ENCODE results near the gene LIME1.

The LIME1 gene

DNA sequence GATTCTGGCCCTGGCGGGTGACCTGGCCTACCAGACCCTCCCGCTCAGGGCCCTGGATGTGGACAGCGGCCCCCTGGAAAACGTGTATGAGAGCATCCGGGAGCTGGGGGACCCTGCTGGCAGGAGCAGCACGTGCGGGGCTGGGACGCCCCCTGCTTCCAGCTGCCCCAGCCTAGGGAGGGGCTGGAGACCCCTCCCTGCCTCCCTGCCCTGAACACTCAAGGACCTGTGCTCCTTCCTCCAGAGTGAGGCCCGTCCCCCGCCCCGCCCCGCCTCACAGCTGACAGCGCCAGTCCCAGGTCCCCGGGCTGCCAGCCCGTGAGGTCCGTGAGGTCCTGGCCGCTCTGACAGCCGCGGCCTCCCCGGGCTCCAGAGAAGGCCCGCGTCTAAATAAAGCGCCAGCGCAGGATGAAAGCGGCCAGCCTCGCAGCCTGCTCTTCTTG, 2.2 kb downstream of the LIME1 start:
- Histone ChIP-seq H3K36me3 (ENCODE audit: insufficient read depth, low read length) (peaks cover 38% of the 10 kb centered on the region), H3K4me3 (ENCODE audit: low read length) (no peak overlapping the region), H3K27me3 (ENCODE audit: control insufficient read depth, insufficient read depth, low read length) (no peaks in the 10 kb centered on the region), H3K4me1 (ENCODE audit: control insufficient read depth, insufficient read depth, low read length) (peaks cover 17% of the 10 kb centered on the region), H3K4me2 (ENCODE audit: low read length) (peak overlapping the region; percentile 87), H3K9ac (ENCODE audit: low read depth, low read length) (no peak overlapping the region), H3K9me3 (replicated peaks; ENCODE audit: low read length) (no peaks in the 10 kb centered on the region)

DNA sequence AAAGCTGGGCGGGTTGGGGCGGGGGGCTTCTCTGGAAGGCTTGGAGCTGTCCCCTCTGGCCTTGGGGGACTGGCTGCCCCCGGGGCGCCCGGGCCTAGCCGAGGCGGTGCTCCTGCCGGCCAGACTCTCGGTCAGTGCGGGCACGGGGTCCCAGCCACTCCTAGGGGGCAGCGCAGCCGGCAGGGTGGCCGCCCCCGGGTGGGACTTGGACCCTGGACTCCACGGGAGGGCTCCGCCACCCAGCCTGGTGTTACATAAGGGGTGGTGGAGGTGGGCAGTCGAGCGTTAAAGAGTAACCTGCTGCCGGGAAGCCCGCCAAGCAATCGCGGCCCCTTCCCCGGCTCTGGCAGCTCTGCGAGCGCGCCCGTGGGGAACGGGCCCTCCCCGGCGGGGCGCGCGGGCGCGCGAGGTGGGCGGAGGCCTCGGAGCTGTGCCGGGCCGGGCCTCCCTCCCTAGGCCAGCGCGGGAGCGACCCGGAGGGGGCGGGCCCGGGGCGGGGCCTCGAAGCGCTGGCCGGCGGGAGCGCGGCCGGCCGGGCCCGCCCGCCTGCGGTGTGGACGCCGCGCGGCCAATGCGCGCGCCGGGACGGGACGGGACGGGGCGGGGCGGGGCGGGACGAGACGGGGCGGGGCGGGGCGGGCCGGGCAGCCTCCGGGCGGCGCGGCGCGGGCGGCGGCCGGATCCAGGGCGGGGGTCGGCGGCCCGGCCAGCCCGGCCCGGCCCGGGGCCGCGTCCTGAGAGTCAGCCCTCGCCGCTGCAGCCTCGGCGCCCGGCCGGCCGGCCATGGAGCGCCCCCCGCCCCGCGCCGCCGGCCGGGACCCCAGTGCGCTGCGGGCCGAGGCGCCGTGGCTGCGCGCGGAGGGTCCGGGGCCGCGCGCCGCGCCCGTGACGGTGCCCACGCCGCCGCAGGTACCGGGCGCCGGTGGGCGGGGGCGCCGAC, 2.9 kb downstream of the LIME1 start, which contains the start of gene SLC2A4RG:
SLC2A4RG (plus strand) TSS at position 647 of the 940 bp plus-strand sequence; CDS start at position 784, 137 bp downstream.
- H3K4me3 ChIP-seq (ENCODE audit: low read length): peak within 1 kb of the TSS; percentile 90
- H3K9ac ChIP-seq (ENCODE audit: low read depth, low read length): peak within 1 kb of the TSS; percentile 89
- H3K4me2 ChIP-seq (ENCODE audit: low read length): peak within 1 kb of the TSS; percentile 100
- no peaks in the 10 kb centered on the region for H3K27me3 ChIP-seq (ENCODE audit: control insufficient read depth, insufficient read depth, low read length)
- H3K36me3 ChIP-seq (ENCODE audit: insufficient read depth, low read length): peaks cover 37% of the 10 kb centered on the region
- H3K4me1 ChIP-seq (ENCODE audit: control insufficient read depth, insufficient read depth, low read length): peaks cover 17% of the 10 kb centered on the region
- no peaks in the 10 kb centered on the region for H3K9me3 ChIP-seq (replicated peaks; ENCODE audit: low read length)

DNA sequence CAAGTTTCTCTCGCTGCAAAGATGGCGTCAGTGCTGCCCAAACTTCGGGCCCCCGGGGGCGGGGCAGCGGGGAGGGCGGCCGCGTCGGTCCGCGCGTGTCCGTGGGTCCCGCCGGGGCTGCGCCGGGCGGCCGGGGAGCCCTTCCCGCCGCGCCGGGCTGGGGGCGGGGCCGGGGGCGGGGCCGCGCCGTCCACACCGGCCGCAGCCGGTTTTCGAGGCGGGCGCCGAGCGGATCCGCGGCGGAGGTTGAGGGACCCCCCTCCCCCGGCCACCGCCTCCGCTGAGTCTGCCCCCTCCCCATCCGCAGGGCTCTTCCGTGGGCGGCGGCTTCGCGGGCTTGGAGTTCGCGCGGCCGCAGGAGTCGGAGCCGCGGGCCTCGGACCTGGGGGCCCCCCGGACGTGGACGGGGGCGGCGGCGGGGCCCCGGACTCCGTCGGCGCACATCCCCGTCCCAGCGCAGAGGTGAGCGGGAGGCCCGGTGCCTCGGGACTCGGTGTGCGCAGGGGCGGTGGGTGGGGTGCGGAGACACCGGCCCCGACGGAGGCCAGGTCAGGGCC, 3.7 kb downstream of the LIME1 start:
- Histone ChIP-seq H3K4me2 (ENCODE audit: low read length) (peak overlapping the region; percentile 100), H3K4me3 (ENCODE audit: low read length) (peak overlapping the region; percentile 90), H3K9ac (ENCODE audit: low read depth, low read length) (peak overlapping the region; percentile 89), H3K36me3 (ENCODE audit: insufficient read depth, low read length) (peaks cover 30% of the 10 kb centered on the region), H3K27me3 (ENCODE audit: control insufficient read depth, insufficient read depth, low read length) (no peaks in the 10 kb centered on the region), H3K9me3 (replicated peaks; ENCODE audit: low read length) (no peaks in the 10 kb centered on the region), H3K4me1 (ENCODE audit: control insufficient read depth, insufficient read depth, low read length) (peaks cover 17% of the 10 kb centered on the region)

DNA sequence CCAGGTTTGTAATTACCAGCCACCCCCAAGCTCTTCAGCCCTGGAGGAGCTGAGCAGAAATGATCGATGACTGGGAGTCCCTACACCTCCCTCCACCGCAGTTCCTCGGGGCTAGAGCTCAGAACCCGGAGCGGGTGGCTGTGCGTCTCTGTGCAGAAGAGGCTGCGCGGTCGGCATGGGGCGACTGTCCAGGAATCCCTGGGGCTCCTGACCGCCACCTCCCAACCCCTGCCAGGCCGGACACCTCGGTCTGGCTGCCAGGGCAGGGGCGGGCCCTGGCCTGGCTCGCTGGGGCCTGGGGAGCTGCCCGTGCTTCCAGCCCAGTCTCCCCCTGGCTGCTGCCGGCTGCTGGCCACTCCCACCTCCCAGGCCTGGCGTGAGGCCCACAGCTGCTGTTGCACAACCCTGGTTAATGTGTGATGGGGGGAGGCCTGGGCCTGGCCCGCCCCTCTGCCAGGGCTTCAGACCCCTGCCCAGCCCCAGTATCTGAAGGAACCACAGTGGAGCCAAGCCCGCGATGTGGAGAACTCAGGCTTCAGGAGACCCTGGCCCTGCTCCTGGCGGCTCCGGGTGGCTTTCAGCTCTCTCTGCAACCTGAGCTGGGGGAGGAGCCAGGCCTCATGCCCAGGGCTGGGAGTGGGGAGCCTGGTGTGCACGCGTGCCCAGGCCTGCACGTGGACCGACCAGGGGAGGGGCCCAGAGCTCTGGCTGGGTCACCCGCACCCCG, 4.3 kb downstream of the LIME1 start:
- Histone ChIP-seq H3K4me3 (ENCODE audit: low read length) (peak overlapping the region; percentile 90), H3K4me1 (ENCODE audit: control insufficient read depth, insufficient read depth, low read length) (peaks cover 17% of the 10 kb centered on the region), H3K4me2 (ENCODE audit: low read length) (peak overlapping the region; percentile 100), H3K9ac (ENCODE audit: low read depth, low read length) (peak overlapping the region; percentile 89), H3K9me3 (replicated peaks; ENCODE audit: low read length) (no peaks in the 10 kb centered on the region), H3K27me3 (ENCODE audit: control insufficient read depth, insufficient read depth, low read length) (no peaks in the 10 kb centered on the region), H3K36me3 (ENCODE audit: insufficient read depth, low read length) (peaks cover 27% of the 10 kb centered on the region)

DNA sequence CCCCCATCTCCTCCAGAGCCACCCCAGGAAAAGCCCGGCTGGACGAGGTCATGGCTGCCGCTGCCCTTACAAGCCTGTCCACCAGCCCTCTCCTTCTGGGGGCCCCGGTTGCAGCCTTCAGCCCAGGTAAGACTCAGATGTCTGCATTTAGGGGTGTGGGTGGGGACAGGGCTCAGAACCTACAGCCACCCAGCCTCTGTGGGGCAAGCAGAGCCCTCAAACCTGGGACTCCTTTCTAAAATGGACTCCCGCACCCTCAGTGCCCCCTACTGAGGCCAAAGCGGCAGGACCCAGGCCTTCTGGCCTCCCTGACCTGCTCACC, 4.9 kb downstream of the LIME1 start:
- Histone ChIP-seq H3K9ac (ENCODE audit: low read depth, low read length) (peak overlapping the region; percentile 89), H3K9me3 (replicated peaks; ENCODE audit: low read length) (no peaks in the 10 kb centered on the region), H3K4me3 (ENCODE audit: low read length) (peak overlapping the region; percentile 90), H3K36me3 (ENCODE audit: insufficient read depth, low read length) (peaks cover 24% of the 10 kb centered on the region), H3K4me2 (ENCODE audit: low read length) (peak overlapping the region; percentile 100), H3K4me1 (ENCODE audit: control insufficient read depth, insufficient read depth, low read length) (peaks cover 17% of the 10 kb centered on the region), H3K27me3 (ENCODE audit: control insufficient read depth, insufficient read depth, low read length) (no peaks in the 10 kb centered on the region)

DNA sequence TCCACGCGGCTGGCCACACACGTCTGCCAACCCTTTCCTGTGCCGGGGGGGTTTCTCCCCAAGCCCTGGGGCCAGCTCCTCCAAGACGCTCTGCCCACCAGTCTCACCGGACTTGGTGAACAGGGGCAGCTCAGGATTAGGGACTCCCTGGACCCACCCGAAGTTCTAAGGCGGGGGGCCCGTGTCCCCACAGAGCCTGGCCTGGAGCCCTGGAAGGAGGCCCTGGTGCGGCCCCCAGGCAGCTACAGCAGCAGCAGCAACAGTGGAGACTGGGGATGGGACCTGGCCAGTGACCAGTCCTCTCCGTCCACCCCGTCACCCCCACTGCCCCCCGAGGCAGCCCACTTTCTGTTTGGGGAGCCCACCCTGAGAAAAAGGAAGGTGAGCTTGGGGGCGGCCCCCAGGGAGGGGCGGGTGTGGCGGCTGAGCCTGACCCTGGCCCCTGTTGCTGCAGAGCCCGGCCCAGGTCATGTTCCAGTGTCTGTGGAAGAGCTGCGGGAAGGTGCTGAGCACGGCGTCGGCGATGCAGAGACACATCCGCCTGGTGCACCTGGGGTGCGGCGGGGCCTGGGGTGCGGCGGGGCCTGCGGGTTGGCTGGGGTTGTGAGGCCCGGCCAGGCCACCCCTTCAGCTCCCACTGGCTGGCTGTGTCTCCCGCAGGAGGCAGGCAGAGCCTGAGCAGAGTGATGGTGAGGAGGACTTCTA, 5.4 kb downstream of the LIME1 start:
- Histone ChIP-seq H3K9me3 (replicated peaks; ENCODE audit: low read length) (no peaks in the 10 kb centered on the region), H3K27me3 (ENCODE audit: control insufficient read depth, insufficient read depth, low read length) (no peaks in the 10 kb centered on the region), H3K9ac (ENCODE audit: low read depth, low read length) (peak overlapping the region; percentile 89), H3K36me3 (ENCODE audit: insufficient read depth, low read length) (peaks cover 22% of the 10 kb centered on the region), H3K4me1 (ENCODE audit: control insufficient read depth, insufficient read depth, low read length) (peaks cover 17% of the 10 kb centered on the region), H3K4me3 (ENCODE audit: low read length) (peak overlapping the region; percentile 90), H3K4me2 (ENCODE audit: low read length) (peak overlapping the region; percentile 100)

DNA sequence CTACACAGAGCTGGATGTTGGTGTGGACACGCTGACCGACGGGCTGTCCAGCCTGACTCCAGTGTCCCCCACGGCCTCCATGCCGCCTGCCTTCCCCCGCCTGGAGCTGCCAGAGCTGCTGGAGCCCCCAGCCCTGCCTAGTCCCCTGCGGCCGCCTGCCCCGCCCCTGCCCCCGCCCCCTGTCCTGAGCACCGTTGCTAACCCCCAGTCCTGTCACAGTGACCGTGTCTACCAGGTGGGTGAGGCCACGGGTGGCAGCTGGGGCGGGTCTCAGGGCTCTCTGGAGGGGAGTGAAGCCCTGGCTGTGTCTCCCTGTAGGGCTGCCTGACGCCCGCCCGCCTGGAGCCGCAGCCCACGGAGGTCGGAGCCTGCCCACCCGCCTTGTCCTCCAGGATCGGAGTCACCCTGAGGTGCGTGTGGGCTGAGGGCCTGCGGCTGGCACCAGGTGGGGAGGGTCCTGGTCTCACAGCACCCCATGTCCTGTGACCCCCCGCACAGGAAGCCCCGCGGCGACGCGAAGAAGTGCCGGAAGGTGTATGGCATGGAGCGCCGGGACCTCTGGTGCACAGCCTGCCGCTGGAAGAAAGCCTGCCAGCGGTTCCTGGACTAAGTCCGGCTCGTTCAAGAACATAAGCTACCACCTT, 6.0 kb downstream of the LIME1 start:
- H3K4me1 ChIP-seq (ENCODE audit: control insufficient read depth, insufficient read depth, low read length): peaks cover 17% of the 10 kb centered on the region
- H3K9me3 ChIP-seq (replicated peaks; ENCODE audit: low read length): no peaks in the 10 kb centered on the region
- no peak overlapping the region for H3K9ac ChIP-seq (ENCODE audit: low read depth, low read length)
- no peak overlapping the region for H3K4me3 ChIP-seq (ENCODE audit: low read length)
- H3K4me2 ChIP-seq (ENCODE audit: low read length): no peak overlapping the region
- H3K27me3 ChIP-seq (ENCODE audit: control insufficient read depth, insufficient read depth, low read length): no peaks in the 10 kb centered on the region
- H3K36me3 ChIP-seq (ENCODE audit: insufficient read depth, low read length): peaks cover 17% of the 10 kb centered on the region

DNA sequence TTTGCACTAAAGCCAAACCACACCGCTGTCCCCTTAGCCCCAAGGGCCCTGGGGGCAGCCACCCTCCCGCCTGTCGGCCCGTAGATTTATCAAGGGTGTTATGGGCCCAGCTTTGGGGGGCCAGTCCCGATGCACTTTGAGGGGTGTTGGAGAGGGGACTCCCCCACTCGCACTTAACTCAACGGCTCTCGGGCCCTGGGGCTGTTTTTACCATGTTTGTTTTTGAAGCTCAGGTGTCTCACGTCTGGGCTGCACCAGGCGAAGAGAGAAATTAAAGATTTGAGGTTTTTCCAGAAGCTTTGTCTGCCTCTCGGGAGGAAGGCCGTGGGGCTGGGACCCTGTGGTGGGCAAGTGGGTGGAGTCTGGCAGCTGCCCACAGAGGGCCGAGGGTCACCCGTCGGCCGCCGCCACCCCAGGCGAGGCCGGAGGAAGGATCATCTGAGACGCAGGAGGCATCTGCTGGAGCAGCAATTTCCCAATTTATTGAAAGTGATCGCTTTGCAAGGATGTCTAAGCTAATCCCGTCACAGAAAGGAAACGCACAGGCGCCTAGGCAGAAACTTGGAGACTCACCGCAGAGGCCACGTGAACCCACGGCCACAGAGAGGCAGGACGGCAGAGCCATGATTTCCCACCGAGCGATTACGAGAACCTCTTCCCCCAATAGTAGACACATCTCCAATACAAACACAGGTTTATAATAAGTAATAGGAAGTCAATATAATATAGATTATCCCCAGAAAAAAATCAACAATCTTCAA, 6.9 kb downstream of the LIME1 start:
- Histone ChIP-seq H3K4me2 (ENCODE audit: low read length) (no peak overlapping the region), H3K27me3 (ENCODE audit: control insufficient read depth, insufficient read depth, low read length) (no peaks in the 10 kb centered on the region), H3K9ac (ENCODE audit: low read depth, low read length) (no peak overlapping the region), H3K4me3 (ENCODE audit: low read length) (no peak overlapping the region), H3K9me3 (replicated peaks; ENCODE audit: low read length) (no peaks in the 10 kb centered on the region), H3K36me3 (ENCODE audit: insufficient read depth, low read length) (peaks cover 17% of the 10 kb centered on the region), H3K4me1 (ENCODE audit: control insufficient read depth, insufficient read depth, low read length) (peaks cover 17% of the 10 kb centered on the region)

DNA sequence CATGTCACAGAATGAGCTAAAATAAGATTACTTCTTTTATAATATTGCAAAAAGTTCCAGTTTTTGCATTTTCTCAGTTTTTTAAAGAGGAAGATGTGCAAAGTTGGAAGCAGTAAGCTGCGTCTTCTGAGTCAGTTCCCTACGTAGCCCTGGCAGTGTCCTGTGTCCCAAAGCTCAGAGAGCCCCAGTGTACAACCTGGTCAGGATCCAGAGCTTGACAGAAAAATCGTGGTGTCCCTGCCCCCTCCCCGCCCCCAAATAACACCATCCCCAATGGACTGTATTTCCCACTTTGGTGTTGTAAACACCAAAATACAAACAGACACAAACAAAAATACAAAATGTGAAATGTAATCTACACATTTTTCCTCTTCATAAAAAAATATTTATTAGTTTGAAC, 7.7 kb downstream of the LIME1 start:
- Histone ChIP-seq H3K4me2 (ENCODE audit: low read length) (no peak overlapping the region), H3K4me3 (ENCODE audit: low read length) (no peak overlapping the region), H3K9ac (ENCODE audit: low read depth, low read length) (no peak overlapping the region), H3K9me3 (replicated peaks; ENCODE audit: low read length) (no peaks in the 10 kb centered on the region), H3K36me3 (ENCODE audit: insufficient read depth, low read length) (peaks cover 17% of the 10 kb centered on the region), H3K4me1 (ENCODE audit: control insufficient read depth, insufficient read depth, low read length) (peaks cover 15% of the 10 kb centered on the region), H3K27me3 (ENCODE audit: control insufficient read depth, insufficient read depth, low read length) (no peaks in the 10 kb centered on the region)
